Chondrocyte (in vitro differentiated cells): ENCODE results near the gene TFF1. TPM values are rescaled to one million over a fixed set of nuclear protein-coding genes. Genes with fewer than 3 reads are reported as not detected.

Source experiments
- DNase-seq: peaks from one replicate; pipeline ENCODE4 v3.0.0; 2021; ENCODE audit warnings: mixed read lengths, low spot score
- H3K27ac Mint-ChIP-seq: one replicate; pipeline ENCODE4 v1.8.0; 2021; ENCODE audit warnings: mild to moderate bottlenecking, moderate library complexity, mixed read lengths; ENCODE audit not compliant: unreplicated experiment
- H3K27me3 Mint-ChIP-seq: 2 replicates; pipeline ENCODE4 v1.8.0; 2021; ENCODE audit warnings: low read depth, mixed read lengths
- H3K36me3 Mint-ChIP-seq: 2 replicates; pipeline ENCODE4 v1.8.0; 2021; ENCODE audit warnings: low read depth, mixed read lengths
- H3K4me1 Mint-ChIP-seq: 2 replicates; pipeline ENCODE4 v1.8.0; 2021; ENCODE audit warnings: low read depth, mild to moderate bottlenecking, mixed read lengths
- H3K4me3 Mint-ChIP-seq: one replicate; pipeline ENCODE4 v1.8.0; 2021; ENCODE audit warnings: mild to moderate bottlenecking, moderate library complexity, mixed read lengths; ENCODE audit not compliant: unreplicated experiment
- H3K9me3 Mint-ChIP-seq: 2 replicates; pipeline ENCODE4 v1.8.0; 2021; ENCODE audit warnings: low read depth, mixed read lengths
- total RNA-seq: library from RNA; stranded (reverse); gene quantifications from 3 replicates; pipeline ENCODE4 v1.2.1, GENCODE V29; 2021
- TF ChIP-seq, protein P1 (sequence below): fragments of 200-600 bp; sonication (generic); IDR thresholded peaks from 2 replicates; pipeline ENCODE4 v1.5.0; 2021; ENCODE audit warnings: antibody characterized with exemption, mild to moderate bottlenecking, moderate library complexity

The TFF1 gene
- total RNA-seq, 1 donor from 2014 or later, result not detected

- no peaks in the 10 kb centered on the region for H3K4me1 Mint-ChIP-seq
- H3K4me3 Mint-ChIP-seq, result no peak overlapping the region
- no peaks in the 10 kb centered on the region for H3K36me3 Mint-ChIP-seq
- no peaks in the 10 kb centered on the region for H3K9me3 Mint-ChIP-seq
- H3K27ac Mint-ChIP-seq, result no peak overlapping the region
- TF ChIP-seq, protein P1, sequence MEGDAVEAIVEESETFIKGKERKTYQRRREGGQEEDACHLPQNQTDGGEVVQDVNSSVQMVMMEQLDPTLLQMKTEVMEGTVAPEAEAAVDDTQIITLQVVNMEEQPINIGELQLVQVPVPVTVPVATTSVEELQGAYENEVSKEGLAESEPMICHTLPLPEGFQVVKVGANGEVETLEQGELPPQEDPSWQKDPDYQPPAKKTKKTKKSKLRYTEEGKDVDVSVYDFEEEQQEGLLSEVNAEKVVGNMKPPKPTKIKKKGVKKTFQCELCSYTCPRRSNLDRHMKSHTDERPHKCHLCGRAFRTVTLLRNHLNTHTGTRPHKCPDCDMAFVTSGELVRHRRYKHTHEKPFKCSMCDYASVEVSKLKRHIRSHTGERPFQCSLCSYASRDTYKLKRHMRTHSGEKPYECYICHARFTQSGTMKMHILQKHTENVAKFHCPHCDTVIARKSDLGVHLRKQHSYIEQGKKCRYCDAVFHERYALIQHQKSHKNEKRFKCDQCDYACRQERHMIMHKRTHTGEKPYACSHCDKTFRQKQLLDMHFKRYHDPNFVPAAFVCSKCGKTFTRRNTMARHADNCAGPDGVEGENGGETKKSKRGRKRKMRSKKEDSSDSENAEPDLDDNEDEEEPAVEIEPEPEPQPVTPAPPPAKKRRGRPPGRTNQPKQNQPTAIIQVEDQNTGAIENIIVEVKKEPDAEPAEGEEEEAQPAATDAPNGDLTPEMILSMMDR, result no peak
- peaks cover 29% of the 10 kb centered on the region for H3K27me3 Mint-ChIP-seq
- no peak for DNase-seq
Observed at GRCh38 chr21:42364304-42364865, 1.9 kb downstream of the TFF1 start.

GRCh38 chr21:42363312-42363711, 3.0 kb downstream of the TFF1 start:
- no peaks in the 10 kb centered on the region for H3K4me1 Mint-ChIP-seq
- no peaks in the 10 kb centered on the region for H3K36me3 Mint-ChIP-seq
- H3K27me3 Mint-ChIP-seq, result peaks cover 32% of the 10 kb centered on the region
- TF ChIP-seq, protein P1, result no peak
- no peak for DNase-seq
- H3K27ac Mint-ChIP-seq, result no peak overlapping the region
- no peak overlapping the region for H3K4me3 Mint-ChIP-seq
- H3K9me3 Mint-ChIP-seq, result no peaks in the 10 kb centered on the region

GRCh38 chr21:42362700-42363099, 3.6 kb downstream of the TFF1 start:
- Mint-ChIP-seq H3K27me3 (peaks cover 32% of the 10 kb centered on the region), H3K9me3 (no peaks in the 10 kb centered on the region), H3K27ac (no peak overlapping the region), H3K36me3 (no peaks in the 10 kb centered on the region), H3K4me1 (no peaks in the 10 kb centered on the region), H3K4me3 (no peak overlapping the region)
- TF ChIP-seq, protein P1, result no peak
- DNase-seq, result no peak

- TF ChIP-seq, protein P1, result no peak
- peak; percentile 58 for DNase-seq
- H3K27me3 Mint-ChIP-seq, result peaks cover 34% of the 10 kb centered on the region
- H3K9me3 Mint-ChIP-seq, result no peaks in the 10 kb centered on the region
- H3K4me1 Mint-ChIP-seq, result no peaks in the 10 kb centered on the region
- H3K36me3 Mint-ChIP-seq, result no peaks in the 10 kb centered on the region
- no peak overlapping the region for H3K27ac Mint-ChIP-seq
- no peak overlapping the region for H3K4me3 Mint-ChIP-seq
Observed at GRCh38 chr21:42362198-42362597, 4.1 kb downstream of the TFF1 start.

- no peak overlapping the region for H3K4me3 Mint-ChIP-seq
- no peaks in the 10 kb centered on the region for H3K4me1 Mint-ChIP-seq
- no peaks in the 10 kb centered on the region for H3K9me3 Mint-ChIP-seq
- H3K36me3 Mint-ChIP-seq, result no peaks in the 10 kb centered on the region
- H3K27ac Mint-ChIP-seq, result no peak overlapping the region
- TF ChIP-seq, protein P1, result no peak
- peaks cover 34% of the 10 kb centered on the region for H3K27me3 Mint-ChIP-seq
- DNase-seq, result peak; percentile 34
Observed at GRCh38 chr21:42361286-42361685, 5.0 kb downstream of the TFF1 start.
